Measurements from ENCODE around the gene ANXA10. TPM values are rescaled to one million over a fixed set of nuclear protein-coding genes. Genes with fewer than 3 reads are reported as not detected.

The ANXA10 gene
- total RNA-seq, 2 donors from 2014 or later = not detected

GRCh38 chr4:168153596-168154440, 61.5 kb downstream of the ANXA10 start:
- Mint-ChIP-seq H3K27ac (no peak overlapping the region), H3K36me3 (no peaks in the 10 kb centered on the region), H3K4me3 (peak overlapping the region; percentile 70), H3K9me3 (no peaks in the 10 kb centered on the region), H3K27me3 (peaks cover 0 to 20% of the 10 kb centered on the region in 2 donors), H3K4me1 (ENCODE audit: low read depth in 2 of 2) (peaks cover 0 to 9% of the 10 kb centered on the region in 2 donors)
- ATAC-seq (peak; percentile 68 to 72), DNase-seq (ENCODE audit: low spot score) (no peak)

GRCh38 chr4:168154546-168155277, 62.4 kb downstream of the ANXA10 start:
- Mint-ChIP-seq H3K36me3 (no peaks in the 10 kb centered on the region), H3K4me1 (ENCODE audit: low read depth in 2 of 2) (peaks cover 0 to 9% of the 10 kb centered on the region in 2 donors), H3K27ac (no peak overlapping the region), H3K4me3 (no peak overlapping the region), H3K9me3 (no peaks in the 10 kb centered on the region), H3K27me3 (peaks cover 0 to 12% of the 10 kb centered on the region in 2 donors)
- DNase-seq (ENCODE audit: low spot score) (no peak), ATAC-seq (no peak)

GRCh38 chr4:168162604-168163003, 70.3 kb downstream of the ANXA10 start:
- H3K4me3 Mint-ChIP-seq = no peak overlapping the region
- ATAC-seq (no peak), DNase-seq (ENCODE audit: low spot score) (no peak)
- no peaks in the 10 kb centered on the region for H3K4me1 Mint-ChIP-seq (ENCODE audit: low read depth in 2 of 2)
- no peak overlapping the region for H3K27ac Mint-ChIP-seq
- peaks cover 5% of the 10 kb centered on the region for H3K36me3 Mint-ChIP-seq
- H3K27me3 Mint-ChIP-seq = peaks cover 0 to 2% of the 10 kb centered on the region in 2 donors
- peaks cover 4% of the 10 kb centered on the region for H3K9me3 Mint-ChIP-seq

- no peak overlapping the region for H3K4me3 Mint-ChIP-seq
- no peak overlapping the region for H3K27ac Mint-ChIP-seq
- peaks cover 5% of the 10 kb centered on the region for H3K36me3 Mint-ChIP-seq
- peaks cover 4% of the 10 kb centered on the region for H3K9me3 Mint-ChIP-seq
- H3K27me3 Mint-ChIP-seq = peaks cover 0 to 2% of the 10 kb centered on the region in 2 donors
- H3K4me1 Mint-ChIP-seq (ENCODE audit: low read depth in 2 of 2) = no peaks in the 10 kb centered on the region
- ATAC-seq (no peak), DNase-seq (ENCODE audit: low spot score) (no peak)
Measured at GRCh38 chr4:168163106-168163505, 70.8 kb downstream of the ANXA10 start.

GRCh38 chr4:168164045-168164444, 71.7 kb downstream of the ANXA10 start:
- ATAC-seq (no peak), DNase-seq (ENCODE audit: low spot score) (no peak)

GRCh38 chr4:168164915-168165548, 72.7 kb downstream of the ANXA10 start:
- H3K4me1 Mint-ChIP-seq (ENCODE audit: low read depth in 2 of 2) = no peaks in the 10 kb centered on the region
- no peak overlapping the region for H3K27ac Mint-ChIP-seq
- DNase-seq (ENCODE audit: low spot score) (no peak), ATAC-seq (no peak)
- H3K4me3 Mint-ChIP-seq = no peak overlapping the region
- H3K27me3 Mint-ChIP-seq = peaks cover 0 to 2% of the 10 kb centered on the region in 2 donors
- peaks cover 5% of the 10 kb centered on the region for H3K36me3 Mint-ChIP-seq
- peaks cover 2% of the 10 kb centered on the region for H3K9me3 Mint-ChIP-seq

More at GRCh38 chr4:168164045-168164444, 71.7 kb downstream of the ANXA10 start:
- Mint-ChIP-seq H3K36me3 (peaks cover 5% of the 10 kb centered on the region), H3K27me3 (peaks cover 0 to 2% of the 10 kb centered on the region in 2 donors), H3K27ac (no peak overlapping the region), H3K9me3 (peaks cover 4% of the 10 kb centered on the region), H3K4me1 (ENCODE audit: low read depth in 2 of 2) (no peaks in the 10 kb centered on the region), H3K4me3 (no peak overlapping the region)

GRCh38 chr4:168167714-168168284, 75.5 kb downstream of the ANXA10 start:
- DNase-seq (ENCODE audit: low spot score) (no peak), ATAC-seq (peak in 1 of 2 donors; percentile 31)
- Mint-ChIP-seq H3K4me3 (no peak overlapping the region), H3K9me3 (no peaks in the 10 kb centered on the region), H3K4me1 (ENCODE audit: low read depth in 2 of 2) (no peaks in the 10 kb centered on the region), H3K27ac (no peak overlapping the region), H3K27me3 (no peaks in the 10 kb centered on the region), H3K36me3 (no peaks in the 10 kb centered on the region)

GRCh38 chr4:168174308-168174707, 82.0 kb downstream of the ANXA10 start:
- Mint-ChIP-seq H3K36me3 (no peaks in the 10 kb centered on the region), H3K4me3 (no peak overlapping the region), H3K27me3 (no peaks in the 10 kb centered on the region), H3K4me1 (ENCODE audit: low read depth in 2 of 2) (no peaks in the 10 kb centered on the region), H3K9me3 (no peaks in the 10 kb centered on the region), H3K27ac (no peak overlapping the region)
- DNase-seq (ENCODE audit: low spot score) (no peak), ATAC-seq (peak in 1 of 2 donors; percentile 46)

GRCh38 chr4:168177546-168178149, 85.3 kb downstream of the ANXA10 start:
- Mint-ChIP-seq H3K4me3 (no peak overlapping the region), H3K27ac (no peak overlapping the region), H3K9me3 (no peaks in the 10 kb centered on the region), H3K27me3 (no peaks in the 10 kb centered on the region), H3K36me3 (no peaks in the 10 kb centered on the region), H3K4me1 (ENCODE audit: low read depth in 2 of 2) (no peaks in the 10 kb centered on the region)
- no peak for ATAC-seq
- DNase-seq (ENCODE audit: low spot score) = no peak

GRCh38 chr4:168183717-168184571, 91.6 kb downstream of the ANXA10 start:
- no peaks in the 10 kb centered on the region for H3K36me3 Mint-ChIP-seq
- no peak overlapping the region for H3K4me3 Mint-ChIP-seq
- DNase-seq (ENCODE audit: low spot score) = no peak
- no peak overlapping the region for H3K27ac Mint-ChIP-seq
- no peak for ATAC-seq
- H3K27me3 Mint-ChIP-seq = no peaks in the 10 kb centered on the region
- H3K4me1 Mint-ChIP-seq (ENCODE audit: low read depth in 2 of 2) = no peaks in the 10 kb centered on the region
- H3K9me3 Mint-ChIP-seq = no peaks in the 10 kb centered on the region

- H3K4me3 Mint-ChIP-seq = no peak overlapping the region
- ATAC-seq = no peak
- H3K4me1 Mint-ChIP-seq (ENCODE audit: low read depth in 2 of 2) = no peaks in the 10 kb centered on the region
- DNase-seq (ENCODE audit: low spot score) = no peak
- no peaks in the 10 kb centered on the region for H3K27me3 Mint-ChIP-seq
- H3K9me3 Mint-ChIP-seq = no peaks in the 10 kb centered on the region
- no peaks in the 10 kb centered on the region for H3K36me3 Mint-ChIP-seq
- H3K27ac Mint-ChIP-seq = no peak overlapping the region
Measured at GRCh38 chr4:168188754-168189153, 96.4 kb downstream of the ANXA10 start.

GRCh38 chr4:168197926-168198325, 105.6 kb downstream of the ANXA10 start:
- ATAC-seq = no peak
- Mint-ChIP-seq H3K27ac (no peak overlapping the region), H3K4me1 (ENCODE audit: low read depth in 2 of 2) (no peaks in the 10 kb centered on the region)

More at GRCh38 chr4:168197926-168198325, 105.6 kb downstream of the ANXA10 start:
- Mint-ChIP-seq H3K36me3 (peaks cover 8% of the 10 kb centered on the region), H3K9me3 (peaks cover 10% of the 10 kb centered on the region), H3K27me3 (no peaks in the 10 kb centered on the region), H3K4me3 (no peak overlapping the region)
- no peak for DNase-seq (ENCODE audit: low spot score)
